HepG2 (cell line): ENCODE data around the gene CAND1. TPM values are rescaled to one million over a fixed set of nuclear protein-coding genes. Genes with fewer than 3 reads are reported as not detected.

Source experiments
- EEA1 ChIP-seq: sonication (generic); formaldehyde crosslinking; IDR thresholded peaks from 2 replicates; pipeline ENCODE4 v1.5.1; 2020; ENCODE audit warnings: mild to moderate bottlenecking, missing genetic modification reagents, borderline replicate concordance
- HDAC2 ChIP-seq: sonication (generic); formaldehyde crosslinking; IDR thresholded peaks from 2 replicates; pipeline ENCODE4 v1.4.0; 2020; ENCODE audit warnings: missing genetic modification reagents
- JUNB ChIP-seq: sonication (generic); formaldehyde crosslinking; IDR thresholded peaks from 2 replicates; pipeline ENCODE4 v1.8.0; 2022; ENCODE audit warnings: missing genetic modification reagents, mild to moderate bottlenecking, borderline replicate concordance
- KLF16 ChIP-seq, 2 experiments: sonication (generic) in 1 of 2; formaldehyde crosslinking in 1 of 2; IDR thresholded peaks; 2 replicates each; pipeline versions ENCODE4 v1.6.1 to v1.8.0; 2016 to 2023; ENCODE audit warnings: missing genetic modification reagents in 2 of 2, missing compliant biosample characterization in 1 of 2
- PAX8 ChIP-seq: sonication (generic); formaldehyde crosslinking; IDR thresholded peaks from 2 replicates; pipeline ENCODE4 v1.8.0; 2022; ENCODE audit warnings: mild to moderate bottlenecking, missing genetic modification reagents, borderline replicate concordance
- PPARG ChIP-seq: conservative IDR thresholded peaks from 2 replicates; pipeline ENCODE4 v1.6.1; 2016; ENCODE audit warnings: missing biosample characterization, missing genetic modification reagents
- SKI ChIP-seq: fragments of 450-650 bp; IDR thresholded peaks from one replicate; pipeline ENCODE4 v1.6.1; 2018; ENCODE audit warnings: mild to moderate bottlenecking; ENCODE audit not compliant: partially characterized antibody
- SP5 ChIP-seq: IDR thresholded peaks from 2 replicates; pipeline ENCODE4 v1.6.1; 2016; ENCODE audit warnings: low read depth, borderline replicate concordance
- USF2 ChIP-seq, 2 experiments: sonication (generic) in 1 of 2; formaldehyde crosslinking in 1 of 2; IDR thresholded peaks; 2 replicates each; pipeline versions ENCODE4 v1.5.1 to v1.6.1; 2011 to 2020; ENCODE audit warnings: borderline replicate concordance in 1 of 2, low read depth in 1 of 2, low read length in 1 of 2, mild to moderate bottlenecking in 1 of 2, missing genetic modification reagents in 1 of 2, moderate library complexity in 1 of 2
- ZFYVE20 ChIP-seq: sonication (generic); formaldehyde crosslinking; IDR thresholded peaks from 2 replicates; pipeline ENCODE4 v1.8.0; 2023; ENCODE audit warnings: low read depth, mild to moderate bottlenecking, moderate library complexity, missing genetic modification reagents, borderline replicate concordance
- ZNF296 ChIP-seq: sonication (generic); formaldehyde crosslinking; conservative IDR thresholded peaks from 2 replicates; pipeline ENCODE4 v1.5.0; 2020; ENCODE audit warnings: mild to moderate bottlenecking, missing genetic modification reagents
- ZNF350 ChIP-seq: sonication (generic); formaldehyde crosslinking; IDR thresholded peaks from 2 replicates; pipeline ENCODE4 v1.4.0; 2020; ENCODE audit warnings: mild to moderate bottlenecking, low read depth, missing genetic modification reagents, borderline replicate concordance
- ZNF367 ChIP-seq: sonication (generic); formaldehyde crosslinking; IDR thresholded peaks from 2 replicates; pipeline ENCODE4 v1.4.0; 2020; ENCODE audit warnings: missing genetic modification reagents, borderline replicate concordance
- ZNF484 ChIP-seq: sonication (generic); formaldehyde crosslinking; IDR thresholded peaks from 2 replicates; pipeline ENCODE4 v1.5.1; 2020; ENCODE audit warnings: mild to moderate bottlenecking, low read depth, missing genetic modification reagents, borderline replicate concordance
- ZNF543 ChIP-seq: sonication (generic); formaldehyde crosslinking; IDR thresholded peaks from 2 replicates; pipeline ENCODE4 v1.4.0; 2020; ENCODE audit warnings: mild to moderate bottlenecking, missing genetic modification reagents
- ZNF546 ChIP-seq: sonication (generic); formaldehyde crosslinking; conservative IDR thresholded peaks from 2 replicates; pipeline ENCODE4 v1.8.1; 2023; ENCODE audit warnings: mild to moderate bottlenecking, missing genetic modification reagents
- ZSCAN20 ChIP-seq: sonication (generic); formaldehyde crosslinking; IDR thresholded peaks from 2 replicates; pipeline ENCODE4 v1.4.0; 2020; ENCODE audit warnings: missing genetic modification reagents, mild to moderate bottlenecking, borderline replicate concordance
- polyA plus RNA-seq, 8 experiments: library from polyadenylated mRNA; depleted of rRNA in 3 of 8; stranded (reverse) in 7 of 8; unstranded in 1 of 8; fragments of >200 nt; fragmentation: Illumina TruSeq in 4 of 8; extraction: Trizol in 4 of 8; gene quantifications; 2 replicates each; pipeline versions ENCODE4 v1.2.1 to v1.2.3, GENCODE V29; 2011 to 2016; ENCODE audit warnings: low read depth in 4 of 8, missing spikeins in 1 of 8, mixed read lengths in 1 of 8; ENCODE audit not compliant: insufficient read depth in 1 of 8
- total RNA-seq, 5 experiments: library from RNA; depleted of rRNA; stranded (reverse); fragments of >200 nt; fragmentation: Illumina TruSeq; extraction: Trizol; gene quantifications; 2 replicates each; pipeline ENCODE4 v1.2.3, GENCODE V29; 2016; ENCODE audit warnings: low read depth in 1 of 5
- TF ChIP-seq, protein P1 (sequence below): sonication (generic); formaldehyde crosslinking; conservative IDR thresholded peaks from 2 replicates; pipeline ENCODE4 v1.8.0; 2022; ENCODE audit warnings: mild to moderate bottlenecking, moderate library complexity, missing genetic modification reagents
- TF ChIP-seq, protein P2 (sequence below): sonication (generic); formaldehyde crosslinking; IDR thresholded peaks from 2 replicates; pipeline ENCODE4 v1.4.0; 2020; ENCODE audit warnings: missing genetic modification reagents, borderline replicate concordance
- TF ChIP-seq, protein P3 (sequence below): IDR thresholded peaks from 2 replicates; pipeline ENCODE4 v1.6.1; 2016; ENCODE audit warnings: missing genetic modification reagents, missing compliant biosample characterization

CAND1 gene
- total and polyA plus RNA-seq, 2 of the 13 experiments (the other 11 are each of a cell fraction or from before 2014, with no cell fraction given), result 56.2 to 138 TPM

DNA sequence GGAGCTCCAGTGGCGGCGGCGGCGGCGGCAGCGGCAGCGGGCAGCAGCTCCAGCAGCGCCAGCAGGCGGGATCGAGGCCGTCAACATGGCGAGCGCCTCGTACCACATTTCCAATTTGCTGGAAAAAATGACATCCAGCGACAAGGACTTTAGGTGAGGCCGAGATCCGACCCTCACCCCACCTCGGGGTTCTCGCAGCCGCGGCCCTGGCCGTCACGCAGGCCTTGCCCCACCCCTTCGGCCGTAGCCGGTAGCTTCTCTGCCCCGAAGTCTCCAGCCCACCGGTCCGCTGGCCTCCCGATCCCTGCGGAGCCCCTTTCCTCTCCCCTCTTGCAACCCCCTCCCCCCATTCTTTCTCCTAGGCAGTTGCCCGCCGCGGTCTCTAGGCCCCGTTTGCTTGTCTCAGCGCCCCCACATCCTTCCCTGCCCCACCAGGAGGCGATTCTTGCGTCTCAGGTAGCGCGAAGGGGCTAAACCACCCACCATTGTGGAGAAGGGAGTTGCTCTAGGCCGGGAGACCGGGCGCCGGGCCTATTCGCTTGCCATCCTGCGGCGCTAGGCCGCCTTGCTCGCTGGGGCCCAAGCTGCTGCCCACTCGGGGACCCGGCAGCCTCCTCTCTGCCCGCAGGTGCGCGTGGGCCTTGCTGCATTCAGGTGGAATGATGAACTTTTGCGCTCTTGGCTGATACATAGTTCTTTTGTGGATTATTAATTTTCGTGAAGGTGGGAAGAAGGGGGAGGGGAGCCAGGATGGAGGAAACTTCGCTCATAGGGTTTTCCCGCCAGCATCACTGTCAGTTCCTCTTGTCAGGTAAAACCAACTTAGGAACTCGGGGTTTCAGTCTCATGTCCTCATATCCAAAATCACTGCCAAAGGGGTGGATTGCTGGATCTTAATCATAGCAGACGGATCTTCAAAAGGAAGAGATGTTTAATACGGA, 745 bp downstream of the CAND1 start (continued):
- TF ChIP-seq USF2 (IDR thresholded peaks at IDR 0.05; ENCODE audit: low read depth, low read length) (no peak), USF2 (CRISPR knock-in tag; IDR thresholded peaks at IDR 0.05; ENCODE audit: borderline replicate concordance) (no peak), HDAC2 (no peak), KLF16 (CRISPR knock-in tag; IDR thresholded peaks at IDR 0.05) (no peak), PPARG (CRISPR knock-in tag) (no peak), ZFYVE20 (CRISPR knock-in tag) (no peak), SKI (no peak), ZNF367 (peak; percentile 87; the same call in 1 of the 2 replicates), ZNF546 (peak; percentile 32; the same call in 1 of the 2 replicates), SP5 (no peak), JUNB (CRISPR knock-in tag) (no peak), ZNF296 (CRISPR knock-in tag) (no peak), EEA1 (CRISPR knock-in tag) (no peak; the same call in 1 of the 2 replicates), ZSCAN20 (CRISPR knock-in tag) (0 out of 2 replicates have a peak, but pooled peaks have one; percentile 77), ZNF484 (no peak), ZNF350 (CRISPR knock-in tag) (no peak; the same call in 1 of the 2 replicates), PAX8 (no peak), ZNF543 (no peak)
- TF ChIP-seq, protein P1, sequence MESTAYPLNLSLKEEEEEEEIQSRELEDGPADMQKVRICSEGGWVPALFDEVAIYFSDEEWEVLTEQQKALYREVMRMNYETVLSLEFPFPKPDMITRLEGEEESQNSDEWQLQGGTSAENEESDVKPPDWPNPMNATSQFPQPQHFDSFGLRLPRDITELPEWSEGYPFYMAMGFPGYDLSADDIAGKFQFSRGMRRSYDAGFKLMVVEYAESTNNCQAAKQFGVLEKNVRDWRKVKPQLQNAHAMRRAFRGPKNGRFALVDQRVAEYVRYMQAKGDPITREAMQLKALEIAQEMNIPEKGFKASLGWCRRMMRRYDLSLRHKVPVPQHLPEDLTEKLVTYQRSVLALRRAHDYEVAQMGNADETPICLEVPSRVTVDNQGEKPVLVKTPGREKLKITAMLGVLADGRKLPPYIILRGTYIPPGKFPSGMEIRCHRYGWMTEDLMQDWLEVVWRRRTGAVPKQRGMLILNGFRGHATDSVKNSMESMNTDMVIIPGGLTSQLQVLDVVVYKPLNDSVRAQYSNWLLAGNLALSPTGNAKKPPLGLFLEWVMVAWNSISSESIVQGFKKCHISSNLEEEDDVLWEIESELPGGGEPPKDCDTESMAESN (CRISPR knock-in tag), result 0 out of 2 replicates have a peak, but pooled peaks have one; percentile 6
- TF ChIP-seq, protein P2, sequence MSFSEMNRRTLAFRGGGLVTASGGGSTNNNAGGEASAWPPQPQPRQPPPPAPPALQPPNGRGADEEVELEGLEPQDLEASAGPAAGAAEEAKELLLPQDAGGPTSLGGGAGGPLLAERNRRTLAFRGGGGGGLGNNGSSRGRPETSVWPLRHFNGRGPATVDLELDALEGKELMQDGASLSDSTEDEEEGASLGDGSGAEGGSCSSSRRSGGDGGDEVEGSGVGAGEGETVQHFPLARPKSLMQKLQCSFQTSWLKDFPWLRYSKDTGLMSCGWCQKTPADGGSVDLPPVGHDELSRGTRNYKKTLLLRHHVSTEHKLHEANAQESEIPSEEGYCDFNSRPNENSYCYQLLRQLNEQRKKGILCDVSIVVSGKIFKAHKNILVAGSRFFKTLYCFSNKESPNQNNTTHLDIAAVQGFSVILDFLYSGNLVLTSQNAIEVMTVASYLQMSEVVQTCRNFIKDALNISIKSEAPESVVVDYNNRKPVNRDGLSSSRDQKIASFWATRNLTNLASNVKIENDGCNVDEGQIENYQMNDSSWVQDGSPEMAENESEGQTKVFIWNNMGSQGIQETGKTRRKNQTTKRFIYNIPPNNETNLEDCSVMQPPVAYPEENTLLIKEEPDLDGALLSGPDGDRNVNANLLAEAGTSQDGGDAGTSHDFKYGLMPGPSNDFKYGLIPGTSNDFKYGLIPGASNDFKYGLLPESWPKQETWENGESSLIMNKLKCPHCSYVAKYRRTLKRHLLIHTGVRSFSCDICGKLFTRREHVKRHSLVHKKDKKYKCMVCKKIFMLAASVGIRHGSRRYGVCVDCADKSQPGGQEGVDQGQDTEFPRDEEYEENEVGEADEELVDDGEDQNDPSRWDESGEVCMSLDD, result 0 out of 2 replicates have a peak, but pooled peaks have one; percentile 33
- TF ChIP-seq, protein P3, sequence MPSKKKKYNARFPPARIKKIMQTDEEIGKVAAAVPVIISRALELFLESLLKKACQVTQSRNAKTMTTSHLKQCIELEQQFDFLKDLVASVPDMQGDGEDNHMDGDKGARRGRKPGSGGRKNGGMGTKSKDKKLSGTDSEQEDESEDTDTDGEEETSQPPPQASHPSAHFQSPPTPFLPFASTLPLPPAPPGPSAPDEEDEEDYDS, result no peak
